GM21576 (cell line): Measurements from ENCODE around the gene TMUB2.
A peak's percentile ranks its signal among the peaks of the same experiment; 100 is the strongest.
"Not testable (repeated sequence)": the region's sequence is repeated elsewhere in the genome, so short reads cannot be mapped to it uniquely, and the experiment has no call there.

Experiments
- ATAC-seq: cut with Tn5 transposase; IDR thresholded peaks from one replicate; pipeline ENCODE4 v1.9.1; 2021; ENCODE audit warnings: mild to moderate bottlenecking, moderate library complexity; ENCODE audit not compliant: unreplicated experiment

The TMUB2 gene

DNA sequence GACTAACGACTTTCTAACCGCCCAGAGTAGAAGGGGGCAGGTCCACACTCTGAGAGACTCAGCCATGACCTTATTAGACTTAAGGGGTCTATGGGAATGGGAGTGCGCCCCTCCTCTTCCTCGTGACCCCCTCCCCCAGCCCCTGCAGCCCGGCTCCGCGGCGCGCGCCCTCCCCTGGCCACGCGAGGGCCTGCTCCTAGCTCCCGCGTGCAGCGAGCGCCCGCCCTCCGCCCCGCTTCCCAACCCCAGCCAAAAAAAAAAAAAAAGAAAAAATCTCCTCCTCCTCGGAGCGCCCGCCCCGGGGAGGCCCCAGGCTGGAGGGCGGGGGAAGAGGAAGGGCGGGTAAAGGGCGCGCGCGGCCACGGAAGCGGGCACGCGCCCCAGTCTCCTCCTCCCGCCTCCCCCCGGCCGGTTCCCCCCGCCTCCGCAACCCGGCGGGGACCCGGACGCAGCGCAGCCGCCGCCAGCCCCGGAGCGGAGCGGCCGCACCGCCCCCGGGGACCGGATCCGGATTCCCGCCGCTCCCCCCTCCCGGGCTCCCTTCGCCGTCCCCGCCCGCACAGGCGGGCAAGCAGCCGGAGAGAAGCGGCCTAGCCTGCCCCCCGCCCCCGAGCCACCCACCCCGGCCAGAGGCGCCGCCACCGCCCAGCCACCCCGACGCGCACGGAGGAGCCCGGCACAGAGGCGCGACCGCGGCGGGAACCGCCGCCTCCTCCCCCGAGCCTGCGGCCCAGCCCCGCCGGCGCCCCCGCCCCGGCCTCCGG lies 31.8 kb downstream of the TMUB2 start:
- ATAC-seq = peak; percentile 26

DNA sequence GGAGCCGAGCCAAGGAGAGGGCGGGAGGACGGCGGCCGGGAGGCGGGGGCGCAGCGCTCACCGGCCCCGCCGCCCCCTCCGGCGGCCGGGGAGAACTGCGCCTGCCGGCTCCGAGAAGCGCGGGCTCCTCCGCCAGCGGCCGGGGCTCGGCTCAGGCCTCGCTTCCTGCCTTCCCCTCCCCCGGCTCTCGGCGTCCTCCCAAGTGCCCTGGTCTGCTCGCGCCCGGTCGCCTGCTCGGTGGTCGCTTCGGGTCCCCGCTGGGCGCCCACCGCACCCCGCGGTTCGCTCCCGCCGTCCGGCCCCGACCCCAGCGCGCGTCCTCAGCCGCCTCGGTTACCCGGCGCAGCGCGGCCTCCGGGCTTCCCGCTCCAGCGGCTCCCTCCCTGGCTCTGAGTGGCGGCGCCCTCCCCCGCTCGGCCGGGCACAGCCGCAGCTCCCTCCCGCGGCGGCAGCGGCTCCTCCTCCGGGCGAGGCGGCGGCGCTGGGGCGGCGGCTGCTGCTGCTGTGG lies 32.4 kb downstream of the TMUB2 start:
- ATAC-seq = peak; percentile 24

DNA sequence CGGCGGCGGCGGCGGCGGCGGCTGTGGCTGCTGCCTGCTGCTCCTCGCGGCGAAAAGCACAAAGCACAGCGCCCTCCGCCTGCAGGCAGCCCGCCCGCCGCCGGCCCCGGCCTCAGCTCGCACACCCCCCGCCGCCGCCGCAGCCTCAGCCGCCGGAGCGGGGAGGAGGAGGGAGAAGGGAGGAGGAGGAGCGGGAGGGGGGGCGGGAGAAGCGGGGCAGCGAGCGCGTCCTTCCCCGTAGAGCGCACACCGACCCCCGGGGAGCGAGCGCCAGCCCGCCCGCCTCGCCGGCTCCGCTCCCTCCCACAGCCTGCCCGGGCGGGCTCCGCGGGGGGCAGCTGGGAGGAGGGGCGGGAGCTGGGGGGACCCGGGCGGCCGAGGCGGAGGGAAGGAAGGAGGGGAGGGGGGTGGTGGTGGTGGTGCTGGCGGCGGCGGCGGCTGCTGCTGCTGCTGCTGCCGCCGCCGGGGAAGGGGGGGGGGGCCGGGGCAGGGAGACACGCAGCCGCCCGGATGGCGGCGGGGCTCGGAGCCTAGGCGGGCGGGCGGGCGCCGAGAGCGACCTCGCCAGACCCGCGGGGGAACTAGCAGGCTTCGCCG lies 32.9 kb downstream of the TMUB2 start, which contains the start of gene UBTF:
TSS of gene UBTF (minus strand) at position 60 of the 597 bp plus-strand sequence. CDS start 1,446 bp downstream, outside the sequence.
- no peak for ATAC-seq

DNA sequence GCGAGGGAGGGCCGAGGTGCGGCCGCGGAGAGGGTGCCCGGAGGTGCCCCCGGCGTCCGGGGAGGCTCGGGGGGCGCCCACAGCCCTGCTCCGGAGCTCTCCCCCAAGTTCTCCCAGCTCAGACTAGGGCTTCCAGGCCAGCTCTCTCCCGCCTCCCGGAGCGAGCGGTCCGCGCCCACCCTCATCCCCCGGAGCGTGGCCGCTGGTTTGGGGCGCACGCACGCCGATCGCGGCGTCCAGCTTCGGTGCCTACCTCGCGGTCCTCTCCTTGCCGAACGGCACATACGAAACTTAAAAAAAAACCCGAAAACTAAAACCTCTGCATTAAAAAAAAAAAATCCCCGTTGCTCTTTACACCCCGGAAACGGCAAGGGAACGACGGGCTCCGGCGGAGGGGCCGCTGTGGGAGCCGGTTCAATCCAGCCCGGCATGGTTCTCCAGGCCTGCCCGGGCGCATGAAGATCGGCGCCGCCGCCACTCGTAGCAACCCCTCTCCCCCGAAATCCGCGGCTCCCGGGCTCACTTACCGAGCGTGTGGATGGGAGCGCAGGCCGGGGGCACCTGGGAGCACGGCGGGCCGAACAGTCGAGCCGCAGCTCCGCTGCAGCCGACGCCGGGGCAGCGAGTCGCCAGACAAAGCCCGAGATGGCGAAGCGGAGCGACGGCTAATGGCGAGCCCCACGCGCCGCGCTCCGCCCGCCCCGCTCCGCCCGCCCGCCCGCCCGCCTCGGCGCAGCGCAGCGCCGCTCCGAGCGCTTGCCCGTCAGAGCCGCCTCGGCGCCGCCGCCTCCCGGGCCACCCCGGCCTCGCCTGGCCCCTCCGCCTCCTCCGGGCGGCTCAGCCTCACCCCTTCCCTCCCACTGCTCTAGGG lies 33.7 kb downstream of the TMUB2 start:
- no peak for ATAC-seq

DNA sequence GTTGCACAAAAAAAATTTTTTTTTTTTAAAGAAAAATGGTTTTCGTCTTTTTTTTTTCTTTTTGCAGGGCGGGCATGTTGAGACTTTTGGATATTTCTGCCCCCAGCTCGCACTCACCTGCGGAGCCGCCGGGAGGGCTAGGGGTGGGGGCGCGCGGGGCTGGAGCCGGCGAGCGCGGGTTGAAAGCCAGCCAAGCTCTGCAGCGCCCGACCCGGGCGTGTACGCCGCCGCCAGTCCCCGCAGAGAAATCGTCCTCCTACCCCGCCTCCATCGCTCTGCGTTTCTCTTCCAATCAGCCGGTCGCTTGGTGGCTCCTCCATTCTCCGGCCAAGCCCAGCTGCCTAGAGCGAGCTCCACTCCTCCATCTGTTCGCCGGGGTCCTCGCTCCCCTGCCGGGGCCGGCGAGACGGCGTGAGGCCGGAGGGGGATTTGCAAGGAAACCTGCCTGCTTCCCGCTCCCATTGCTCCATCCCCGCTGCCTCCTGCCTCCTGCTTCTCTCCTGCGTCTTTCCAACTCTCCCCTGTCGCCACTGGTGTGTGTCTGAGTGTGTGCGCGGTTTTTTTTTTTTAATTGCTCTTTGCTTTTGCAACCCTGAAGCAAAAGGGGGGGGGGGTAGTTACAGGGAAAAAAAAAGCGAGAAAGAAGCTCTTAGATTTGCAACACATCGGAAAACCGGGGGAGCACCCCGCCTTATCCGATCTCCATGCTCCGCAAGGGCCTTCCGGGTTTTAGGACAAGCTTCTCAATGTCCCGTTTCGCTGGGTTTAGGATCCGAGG lies 34.5 kb downstream of the TMUB2 start:
- ATAC-seq = no peak

DNA sequence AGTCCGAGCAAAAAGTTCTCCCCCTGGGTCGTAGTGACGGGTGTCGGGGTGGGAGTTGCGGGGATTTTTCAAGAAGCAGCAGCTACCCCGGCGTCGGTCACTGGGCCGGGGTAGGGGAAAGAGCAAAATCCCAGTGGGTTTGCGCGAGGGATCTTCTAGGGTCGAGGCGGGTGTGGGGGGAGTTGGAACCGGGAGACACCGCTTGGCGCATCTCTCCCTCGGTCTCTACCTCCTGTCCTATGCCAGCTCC lies 35.0 kb downstream of the TMUB2 start:
- ATAC-seq = no peak

DNA sequence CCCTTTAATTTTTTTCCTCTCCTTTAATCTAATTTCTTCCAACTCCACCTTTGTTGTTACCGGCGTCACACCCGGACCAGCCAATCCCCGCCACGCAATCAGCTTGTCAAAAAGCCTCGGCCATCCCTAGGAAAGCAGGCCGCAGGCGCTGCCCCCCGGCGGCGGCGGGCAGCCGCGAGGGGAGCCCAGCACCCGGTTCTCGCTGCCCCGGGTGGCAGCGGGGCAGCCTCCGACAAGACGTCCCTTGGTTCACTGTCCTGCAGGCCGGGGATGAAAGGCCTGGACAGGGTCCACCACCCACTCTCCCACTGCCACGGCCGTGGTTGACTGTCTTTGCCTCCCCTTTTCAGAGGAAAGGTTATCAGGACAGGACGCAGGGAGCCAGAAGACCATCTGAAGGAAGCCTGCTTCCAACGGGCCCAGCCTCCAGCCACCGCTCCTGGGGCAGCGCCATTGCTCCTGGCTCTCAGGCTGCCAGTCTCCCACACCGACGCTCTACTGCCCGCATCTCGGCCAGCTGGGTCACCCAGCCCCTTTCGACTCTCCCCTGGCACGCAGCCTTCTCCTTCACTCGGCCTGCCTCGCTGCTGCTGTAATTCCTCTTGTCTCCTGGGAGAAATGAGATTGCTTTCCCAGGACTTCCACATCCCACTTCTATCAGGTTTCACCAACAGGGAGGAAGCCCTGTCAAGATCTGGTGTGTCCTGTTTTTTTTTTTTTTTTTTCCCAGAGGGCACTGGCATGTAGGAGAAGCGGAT lies 35.5 kb downstream of the TMUB2 start:
- ATAC-seq = no peak

DNA sequence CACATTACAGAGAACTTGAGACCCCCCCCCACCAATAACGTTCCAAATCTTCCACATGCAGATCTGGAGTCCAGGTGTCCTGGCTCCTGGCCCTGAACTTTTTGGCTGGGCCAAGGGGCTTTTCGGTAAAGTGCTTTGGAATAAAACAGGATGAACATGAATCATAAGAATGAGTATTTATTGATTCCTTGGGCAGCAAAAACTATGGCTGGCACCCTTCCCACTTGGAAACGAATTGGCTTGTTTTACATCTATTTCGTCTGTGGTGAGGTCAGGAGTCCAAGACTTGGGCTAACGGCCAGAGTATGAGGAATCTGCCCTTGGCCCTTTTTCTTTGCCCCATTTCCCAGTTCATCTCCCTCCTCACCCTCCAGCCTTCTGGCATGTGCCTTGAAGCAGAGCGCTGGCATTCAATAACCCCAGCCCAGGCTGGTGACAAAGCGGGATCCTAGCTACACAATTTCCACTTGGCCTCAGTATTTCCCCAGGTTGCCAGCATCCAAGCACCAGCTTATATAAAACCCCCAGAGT lies 36.8 kb downstream of the TMUB2 start:
- ATAC-seq = no peak

DNA sequence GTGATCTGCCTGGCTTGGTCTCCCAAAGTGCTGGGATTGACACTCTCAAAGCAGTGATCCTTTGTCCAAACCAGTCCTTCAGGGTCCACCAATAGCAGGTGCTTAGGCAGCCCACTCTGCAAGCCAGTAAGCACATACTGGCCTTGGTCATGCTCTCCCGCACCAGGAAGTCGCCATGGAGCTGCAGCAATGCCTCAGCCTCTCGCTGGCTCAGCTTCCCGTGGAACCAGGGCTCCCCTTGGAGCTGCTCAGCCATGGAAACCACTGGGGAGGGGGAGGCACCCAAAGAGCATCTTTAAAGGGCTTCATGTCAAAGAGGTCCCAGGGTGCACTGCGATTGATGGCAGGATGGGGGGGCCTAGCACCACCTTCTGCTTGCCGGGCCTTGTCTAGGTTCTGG lies 42.3 kb downstream of the TMUB2 start:
- no peak for ATAC-seq

DNA sequence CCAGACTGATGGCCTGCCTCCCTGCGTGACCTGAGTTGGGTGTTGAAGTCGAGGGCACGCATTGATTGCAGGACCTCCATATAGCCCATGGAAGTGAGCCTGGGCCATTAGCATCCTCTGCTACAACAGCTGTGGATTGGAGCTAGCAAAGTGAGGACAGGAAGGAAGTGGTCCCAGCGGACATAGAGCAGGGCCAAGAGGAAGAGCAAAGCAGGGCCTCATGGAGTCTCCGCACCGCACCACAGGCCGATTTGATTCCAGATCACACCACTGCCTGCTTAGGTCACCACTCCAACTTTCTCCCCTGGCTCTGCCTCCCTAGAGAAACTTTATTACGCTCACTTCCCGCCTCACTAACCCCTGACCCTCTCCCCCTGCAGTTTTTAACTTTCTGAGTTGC lies 43.4 kb downstream of the TMUB2 start:
- ATAC-seq = no peak

DNA sequence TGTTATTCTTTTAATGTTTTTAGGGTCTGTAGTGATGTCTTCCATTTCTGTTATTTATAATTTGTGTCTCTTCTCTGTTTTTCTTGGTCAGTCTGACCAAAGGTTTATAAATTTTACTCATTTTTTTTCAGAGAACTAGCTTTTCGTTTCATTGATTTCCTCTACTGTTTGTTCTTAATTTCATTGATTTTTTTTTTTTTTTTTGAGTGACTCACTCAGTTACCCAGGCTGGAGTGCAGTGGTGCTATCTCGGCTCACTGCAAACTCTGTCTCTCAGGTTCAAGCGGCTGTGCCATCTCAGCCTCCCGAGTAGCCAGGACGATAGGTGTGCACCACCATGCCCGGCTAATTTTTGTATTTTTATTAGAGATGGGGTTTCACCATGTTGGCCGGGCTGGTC lies 45.3 kb downstream of the TMUB2 start:
- ATAC-seq = no peak

DNA sequence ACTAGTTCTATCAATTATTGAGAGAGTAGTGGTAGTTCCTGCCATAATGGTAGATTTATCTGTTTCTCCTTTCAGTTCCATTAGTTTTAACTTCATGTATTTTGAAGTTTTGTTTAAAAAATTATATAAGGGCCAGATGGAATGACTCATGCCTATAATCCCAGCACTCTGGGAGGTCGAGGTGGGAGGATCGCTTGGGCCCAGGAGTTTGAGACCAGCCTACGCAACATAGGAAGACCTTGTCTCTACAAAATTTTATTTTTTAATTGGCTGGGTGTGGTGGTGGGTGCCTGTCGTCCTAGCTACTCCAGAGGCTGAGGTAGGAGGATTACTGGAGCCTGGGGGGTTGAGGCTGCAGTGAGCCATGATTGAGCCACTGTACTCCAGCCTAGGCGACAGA lies 46.8 kb downstream of the TMUB2 start:
- ATAC-seq = no peak

DNA sequence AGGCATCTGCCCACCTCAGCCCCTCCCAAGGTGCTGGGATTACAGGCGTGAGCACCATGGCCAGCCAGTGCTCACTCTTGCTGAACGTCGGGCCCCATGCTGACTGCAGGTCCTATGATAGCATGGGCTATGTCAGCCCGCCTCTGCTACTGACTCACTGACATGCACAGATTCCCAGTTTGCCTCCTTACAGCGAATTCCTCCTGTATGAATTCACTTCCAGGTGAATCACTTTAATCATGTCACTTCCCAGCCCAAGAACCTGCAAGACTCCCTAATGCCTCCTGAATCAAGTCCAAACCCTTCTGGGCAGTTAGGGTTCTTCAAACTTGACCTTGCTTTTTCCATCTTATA lies 48.8 kb downstream of the TMUB2 start:
- ATAC-seq = no peak

DNA sequence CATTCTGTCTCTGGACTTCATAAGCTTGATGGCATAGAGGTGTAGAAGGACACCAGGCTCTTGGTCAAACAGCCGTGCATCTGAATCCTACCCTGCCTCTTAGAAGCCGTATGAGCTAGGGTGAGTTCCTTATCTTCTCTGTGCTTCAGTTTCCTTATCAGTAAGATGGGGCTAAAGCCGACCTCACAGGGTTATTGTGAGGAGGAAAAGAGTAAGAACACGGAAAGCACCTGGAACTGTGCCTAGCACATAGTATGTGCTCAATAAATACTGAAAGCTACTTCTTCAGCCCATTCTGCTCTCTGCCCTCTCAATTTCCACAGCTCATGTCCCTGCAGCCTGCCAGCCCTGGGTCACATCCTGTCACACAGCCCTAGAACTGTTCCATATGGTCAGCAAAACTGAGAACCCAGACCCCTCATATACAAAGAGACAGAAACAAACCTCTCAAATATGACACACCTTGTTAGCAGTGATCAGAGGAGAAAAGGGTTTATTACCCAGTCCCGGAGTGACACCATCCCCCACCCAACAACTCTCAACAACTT lies 49.7 kb downstream of the TMUB2 start:
- no peak for ATAC-seq

DNA sequence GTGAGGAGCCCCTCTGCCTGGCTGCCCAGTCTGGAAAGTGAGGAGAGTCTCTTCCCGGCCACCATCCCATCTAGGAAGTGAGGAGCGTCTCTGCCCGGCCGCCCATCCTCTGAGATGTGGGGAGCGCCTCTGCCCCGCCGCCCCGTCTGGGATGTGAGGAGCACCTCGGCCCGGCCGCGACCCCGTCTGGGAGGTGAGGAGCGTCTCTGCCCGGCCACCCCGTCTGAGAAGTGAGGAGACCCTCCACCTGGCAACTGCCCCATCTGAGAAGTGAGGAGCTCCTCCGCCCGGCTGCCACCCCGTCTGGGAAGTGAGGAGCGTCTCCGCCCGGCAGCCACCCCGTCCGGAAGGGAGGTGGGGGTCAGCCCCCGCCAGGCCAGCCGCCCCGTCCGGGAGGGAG lies 51.1 kb downstream of the TMUB2 start:
- ATAC-seq = not testable (repeated sequence)

DNA sequence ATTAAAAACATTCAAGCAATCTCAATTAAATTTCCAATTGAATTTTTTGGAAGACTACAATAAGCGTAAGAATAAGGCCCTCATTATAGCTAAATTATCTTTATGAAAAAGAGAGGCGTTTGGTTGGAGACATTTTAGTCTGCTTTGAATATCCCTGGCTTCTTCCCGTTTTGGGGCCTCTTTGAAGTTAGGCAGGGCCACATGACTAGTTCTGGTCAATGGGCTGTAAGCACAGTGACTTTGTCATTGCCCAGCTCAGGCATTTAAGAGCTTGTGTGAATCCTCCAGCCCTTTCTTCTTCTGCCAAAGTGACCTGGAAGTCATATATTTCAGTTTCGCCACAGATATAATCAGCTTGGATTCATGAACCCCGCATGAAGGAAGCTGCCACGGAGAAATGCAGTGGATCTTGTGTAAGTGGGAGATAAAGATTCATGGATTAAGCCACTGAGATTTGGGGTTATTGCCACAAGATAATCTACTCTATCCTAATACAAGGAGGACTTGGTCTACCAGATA lies 54.4 kb downstream of the TMUB2 start:
- no peak for ATAC-seq
